Adrenal gland (tissue), 12 donors: ENCODE results near the gene PAIP2B. TPM values are rescaled to one million over a fixed set of nuclear protein-coding genes. Genes with fewer than 3 reads are reported as not detected.

Experiments used
- DNase-seq, 7 donors: peaks; one replicate each; pipeline ENCODE4 v3.0.0-alpha.2; 2019 to 2020
- H3K27ac ChIP-seq, 5 donors: fragments of 200-600 bp; sonication (generic) in 4 of 5; 1 replicate in 3 of 5; 2 replicates in 2 of 5; pipeline versions ENCODE4 v1.5.1 to v1.8.0; 2016 to 2020; ENCODE audit warnings: mild to moderate bottlenecking in 1 of 5
- H3K27me3 ChIP-seq: fragments of 200-600 bp; 2 replicates; pipeline ENCODE4 v1.8.0; 2021
- H3K36me3 ChIP-seq, 2 donors: fragments of 200-600 bp; replicated peaks in 1 of 2; 1 replicate in 1 of 2; 2 replicates in 1 of 2; pipeline versions ENCODE4 v1.5.1 to v1.8.0; 2018 to 2022
- H3K4me1 ChIP-seq, 2 donors: fragments of 200-600 bp; replicated peaks in 1 of 2; 1 replicate in 1 of 2; 2 replicates in 1 of 2; pipeline versions ENCODE4 v1.5.1 to v1.8.0; 2018 to 2021
- H3K4me3 ChIP-seq, 4 donors: fragments of 200-600 bp; sonication (generic) in 3 of 4; one replicate each; pipeline ENCODE4 v1.5.1; 2016 to 2018
- H3K9me3 ChIP-seq, 3 donors: fragments of 200-600 bp; sonication (generic) in 1 of 3; replicated peaks in 1 of 3; 1 replicate in 2 of 3; 2 replicates in 1 of 3; pipeline versions ENCODE4 v1.5.1 to v1.8.0; 2016 to 2021
- POLR2A ChIP-seq, 2 donors: fragments of 450-650 bp; IDR thresholded peaks; one replicate each; pipeline ENCODE4 v1.6.1; 2017; ENCODE audit warnings: antibody characterized with exemption in 2 of 2, mild to moderate bottlenecking in 2 of 2, moderate library complexity in 1 of 2
- WGBS, 4 donors: extraction: QIAGEN DNeasy Blood & Tissue Kit in 2 of 4; methylation state at CpG; one replicate each; pipeline versions ENCODE4 v1.1.5 to v1.1.7; 2013 to 2017; 5-methylcytosine and 5-hydroxymethylcytosine counted together
- intact Hi-C, 2 donors: fragments of 100-400 bp; cut with DNase I; formaldehyde crosslinking; loops; one replicate each; pipeline versions ENCODE4 v1.14.1 to v1.15.0; 2022 to 2023
- polyA plus RNA-seq, 3 donors: library from polyadenylated mRNA; stranded (reverse); fragments of 200-250 nt in 2 of 3; fragments of 350-450 nt in 1 of 3; fragmentation: Illumina TruSeq in 1 of 3; extraction: RNeasy Lipid Tissue Mini Kit (QIAGEN cat#74804) in 1 of 3; gene quantifications; one replicate each; pipeline ENCODE4 v1.2.3, GENCODE V29; 2013 to 2014
- total RNA-seq, 9 donors: library from RNA; depleted of rRNA in 4 of 9; stranded (reverse); fragments of >200 nt in 4 of 9; fragments of 120-200 nt in 1 of 9; fragmentation: NEBNext Ultra II Directional in 1 of 9; extraction: Animal tissue kit (Norgen Biotek cat#: 25700) in 1 of 9; gene quantifications; one replicate each; pipeline versions ENCODE4 v1.1.0 to v1.2.4, GENCODE V29; 2013 to 2023
- TF ChIP-seq, protein P1 (sequence below), 6 experiments: fragments of 450-650 bp in 4 of 6; fragments of 200-600 bp in 2 of 6; sonication (generic) in 1 of 6; IDR thresholded peaks; 1 replicate in 5 of 6; 2 replicates in 1 of 6; pipeline versions ENCODE4 v1.5.1 to v1.8.0; 2016 to 2021; ENCODE audit warnings: antibody characterized with exemption in 6 of 6, mild to moderate bottlenecking in 2 of 6, moderate library complexity in 1 of 6
- donor health status: healthy with polysubstance abuse.
- donor health status: Bipolar disorder and iron deficiency.
- donor health status: DM: yes; HTN: yes; CAD: no.
- donor health status: DM: no; HTN: no; CAD: no.
- donor health status: DM: no; HTN: no; CAD: no.
- donor health status: DM: yes; HTN: yes; CAD: no.

The PAIP2B gene
- total and polyA plus RNA-seq, 12 donors: 0.54 to 5.9 (median 1.7) TPM

DNA sequence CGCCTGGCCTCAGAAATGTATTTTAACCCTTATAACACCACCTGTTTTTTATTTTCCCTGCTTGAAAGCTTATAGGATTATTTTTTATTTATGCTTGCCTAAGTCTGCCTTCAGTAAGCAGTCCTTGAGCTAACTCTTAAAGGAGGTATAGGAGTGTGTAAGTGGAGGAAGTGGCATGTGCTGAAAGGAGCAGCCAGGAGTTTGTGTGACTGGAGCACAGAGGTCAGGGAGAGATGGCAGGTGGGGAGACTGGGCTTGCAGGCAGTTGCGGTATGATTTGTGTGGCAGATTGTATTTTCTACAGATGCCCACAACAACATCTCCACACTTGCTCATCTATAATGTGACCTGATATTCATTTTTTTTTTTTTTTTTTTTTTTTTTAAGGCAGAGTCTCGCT is 27.2 kb upstream of the PAIP2B start:
- intact Hi-C loops: no loop called here
- Histone ChIP-seq H3K4me1 (peaks cover 0 to 5% of the 10 kb centered on the region in 2 donors), H3K9me3 (no peaks in the 10 kb centered on the region), H3K4me3 (no peak overlapping the region), H3K36me3 (no peaks in the 10 kb centered on the region), H3K27me3 (no peaks in the 10 kb centered on the region), H3K27ac (no peak overlapping the region)
- WGBS, 4 donors: 84 to 94% (median 93%) methylated on average over 2 to 3 of the region's 3 CpGs
- no peak for DNase-seq
- TF ChIP-seq POLR2A (IDR thresholded peaks at IDR 0.05): no peak

DNA sequence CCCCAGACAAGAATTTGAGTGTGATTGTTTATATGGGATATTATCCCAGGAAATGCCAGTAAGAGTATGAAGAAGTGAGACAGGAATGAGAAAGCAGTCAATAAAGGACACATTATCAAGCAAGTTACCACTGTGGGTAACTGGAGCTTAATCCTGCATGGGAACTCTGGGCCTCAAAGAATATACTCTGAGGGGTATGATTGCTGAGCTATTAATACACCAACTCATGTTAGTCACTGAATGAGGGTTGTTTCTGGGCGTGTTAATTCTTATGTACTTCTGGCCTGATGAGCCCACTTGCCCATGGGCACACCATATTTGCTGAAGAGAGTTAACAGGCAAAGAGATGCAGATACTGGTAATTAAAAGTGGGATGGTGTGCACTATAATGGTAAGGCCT is 26.6 kb upstream of the PAIP2B start:
- WGBS, 4 donors: 82 to 92% (median 89%) methylated on average over 1 of the region's 1 CpG
- TF ChIP-seq, protein P1, sequence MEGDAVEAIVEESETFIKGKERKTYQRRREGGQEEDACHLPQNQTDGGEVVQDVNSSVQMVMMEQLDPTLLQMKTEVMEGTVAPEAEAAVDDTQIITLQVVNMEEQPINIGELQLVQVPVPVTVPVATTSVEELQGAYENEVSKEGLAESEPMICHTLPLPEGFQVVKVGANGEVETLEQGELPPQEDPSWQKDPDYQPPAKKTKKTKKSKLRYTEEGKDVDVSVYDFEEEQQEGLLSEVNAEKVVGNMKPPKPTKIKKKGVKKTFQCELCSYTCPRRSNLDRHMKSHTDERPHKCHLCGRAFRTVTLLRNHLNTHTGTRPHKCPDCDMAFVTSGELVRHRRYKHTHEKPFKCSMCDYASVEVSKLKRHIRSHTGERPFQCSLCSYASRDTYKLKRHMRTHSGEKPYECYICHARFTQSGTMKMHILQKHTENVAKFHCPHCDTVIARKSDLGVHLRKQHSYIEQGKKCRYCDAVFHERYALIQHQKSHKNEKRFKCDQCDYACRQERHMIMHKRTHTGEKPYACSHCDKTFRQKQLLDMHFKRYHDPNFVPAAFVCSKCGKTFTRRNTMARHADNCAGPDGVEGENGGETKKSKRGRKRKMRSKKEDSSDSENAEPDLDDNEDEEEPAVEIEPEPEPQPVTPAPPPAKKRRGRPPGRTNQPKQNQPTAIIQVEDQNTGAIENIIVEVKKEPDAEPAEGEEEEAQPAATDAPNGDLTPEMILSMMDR (IDR thresholded peaks at IDR 0.05): no peak
- TF ChIP-seq POLR2A (IDR thresholded peaks at IDR 0.05): no peak

DNA sequence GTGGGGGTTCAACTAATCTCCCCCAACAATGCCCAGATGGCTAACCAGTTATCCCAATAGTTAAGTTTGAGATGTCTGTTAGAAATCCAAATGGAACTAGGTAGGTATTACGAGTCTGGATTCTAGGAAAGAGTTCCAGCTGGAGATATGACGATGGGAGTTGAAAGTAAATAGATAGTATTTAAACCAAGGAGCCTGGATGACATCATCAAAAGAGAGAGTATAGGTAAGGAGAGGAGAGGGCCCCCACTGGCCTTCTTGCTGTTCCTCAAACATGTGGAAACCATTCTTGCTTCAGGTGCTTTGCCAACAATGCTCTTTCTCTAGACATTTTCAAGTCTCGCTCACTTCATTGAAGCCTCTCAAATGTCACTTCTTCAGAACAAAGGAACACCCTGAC is 26.0 kb upstream of the PAIP2B start:
- peaks cover 0 to 5% of the 10 kb centered on the region in 2 donors for H3K4me1 ChIP-seq
- no peak for TF ChIP-seq POLR2A (IDR thresholded peaks at IDR 0.05)
- TF ChIP-seq, protein P1 (IDR thresholded peaks at IDR 0.05): no peak
- H3K27me3 ChIP-seq: no peaks in the 10 kb centered on the region
- no peak overlapping the region for H3K4me3 ChIP-seq
- H3K36me3 ChIP-seq: no peaks in the 10 kb centered on the region
- DNase-seq: no peak
- no peaks in the 10 kb centered on the region for H3K9me3 ChIP-seq
- no peak overlapping the region for H3K27ac ChIP-seq
- intact Hi-C loops: no loop called here
- WGBS, 4 donors: 86 to 93% (median 90%) methylated on average over 3 of the region's 3 CpGs

More for the DNA sequence above, 26.6 kb upstream of the PAIP2B start:
- Histone ChIP-seq H3K36me3 (no peaks in the 10 kb centered on the region), H3K4me1 (peaks cover 0 to 5% of the 10 kb centered on the region in 2 donors), H3K9me3 (no peaks in the 10 kb centered on the region), H3K27ac (no peak overlapping the region), H3K4me3 (no peak overlapping the region), H3K27me3 (no peaks in the 10 kb centered on the region)
- intact Hi-C loops: no loop called here
- no peak for DNase-seq

DNA sequence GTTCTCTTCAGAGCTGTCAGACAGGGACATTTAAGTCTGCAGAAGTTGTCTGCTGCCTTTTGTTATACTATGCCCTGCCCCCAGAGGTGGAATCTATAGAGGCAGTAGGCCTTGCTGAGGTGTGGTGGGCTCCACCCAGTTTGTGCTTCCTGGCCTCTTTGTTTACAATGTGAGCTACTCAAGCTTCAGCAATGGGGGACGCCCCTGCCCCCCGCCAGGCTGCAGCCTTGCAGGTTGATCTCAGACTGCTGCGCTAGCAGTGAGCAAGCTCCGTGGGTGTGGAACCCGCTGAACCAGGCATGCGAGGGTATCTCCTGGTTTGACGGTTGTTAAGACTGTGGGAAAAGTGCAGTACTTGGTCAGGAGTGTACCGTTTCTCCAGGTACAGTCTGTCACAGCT is 24.0 kb upstream of the PAIP2B start:
- 92 to 96% (median 93%) methylated on average over 5 to 8 of the region's 8 CpGs for WGBS, 4 donors
- no peak for TF ChIP-seq POLR2A (IDR thresholded peaks at IDR 0.05)
- TF ChIP-seq, protein P1 (IDR thresholded peaks at IDR 0.05): no peak
- H3K27ac ChIP-seq: no peak overlapping the region
- no peak overlapping the region for H3K4me3 ChIP-seq
- no peak for DNase-seq
- intact Hi-C loops: no loop called here
- H3K27me3 ChIP-seq: no peaks in the 10 kb centered on the region
- peaks cover 0 to 1% of the 10 kb centered on the region in 2 donors for H3K4me1 ChIP-seq
- H3K36me3 ChIP-seq: no peaks in the 10 kb centered on the region
- H3K9me3 ChIP-seq: no peaks in the 10 kb centered on the region

DNA sequence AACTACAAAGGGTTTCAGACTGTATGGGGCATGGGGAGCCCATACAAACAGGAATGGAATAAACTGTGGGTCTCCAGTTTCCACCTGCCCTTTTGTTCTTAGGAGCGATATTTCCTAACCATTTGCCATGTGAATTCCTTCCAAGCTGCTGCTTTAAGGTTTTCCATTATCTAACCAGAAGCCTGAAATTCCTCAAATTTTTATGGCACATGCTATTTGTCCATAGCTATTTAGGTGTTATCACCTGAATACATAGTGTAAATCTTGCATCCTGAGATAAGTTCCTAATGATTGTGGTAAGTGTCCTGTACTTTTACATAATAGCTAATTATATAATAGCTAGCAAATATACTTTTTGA is 17.4 kb upstream of the PAIP2B start:
- Histone ChIP-seq H3K4me3 (no peak overlapping the region), H3K4me1 (no peaks in the 10 kb centered on the region), H3K9me3 (no peaks in the 10 kb centered on the region), H3K27me3 (no peaks in the 10 kb centered on the region), H3K27ac (no peak overlapping the region), H3K36me3 (no peaks in the 10 kb centered on the region)
- intact Hi-C loops: no loop called here
- DNase-seq: no peak
- no peak for TF ChIP-seq POLR2A (IDR thresholded peaks at IDR 0.05)
- TF ChIP-seq, protein P1 (IDR thresholded peaks at IDR 0.05): no peak
- WGBS, 4 donors: 80 to 84% (median 82%) methylated on average over 1 of the region's 1 CpG
